Transverse colon (tissue), 4 donors: Measurements from ENCODE around the gene GPC6. TPM values are rescaled to one million over a fixed set of nuclear protein-coding genes. Genes with fewer than 3 reads are reported as not detected.

Experiments
- DNase-seq: peaks from one replicate; pipeline ENCODE4 v3.0.0-alpha.2; 2019
- H3K27ac ChIP-seq, 4 donors: fragments of 200-600 bp; sonication (generic); 2 replicates each; pipeline ENCODE4 v1.5.1; 2016 to 2018; ENCODE audit warnings: inconsistent platforms in 4 of 4
- H3K27me3 ChIP-seq: fragments of 200-600 bp; sonication (generic); 2 replicates; pipeline ENCODE4 v1.5.1; 2017; ENCODE audit warnings: inconsistent platforms
- H3K36me3 ChIP-seq, 4 donors: fragments of 200-600 bp; sonication (generic); 2 replicates each; pipeline ENCODE4 v1.5.1; 2017 to 2019; ENCODE audit warnings: inconsistent platforms in 4 of 4
- H3K4me1 ChIP-seq, 4 donors: fragments of 200-600 bp; sonication (generic); 2 replicates each; pipeline ENCODE4 v1.5.1; 2017 to 2020; ENCODE audit warnings: inconsistent platforms in 4 of 4
- H3K4me3 ChIP-seq, 4 donors: fragments of 200-600 bp; sonication (generic); 1 replicate in 1 of 4; 2 replicates in 3 of 4; pipeline versions ENCODE4 v1.5.1 to v1.6.1; 2017 to 2019; ENCODE audit warnings: inconsistent platforms in 4 of 4
- H3K9me3 ChIP-seq, 2 donors: fragments of 200-600 bp; sonication (generic); 2 replicates each; pipeline ENCODE4 v1.5.1; 2017 to 2019; ENCODE audit warnings: inconsistent platforms in 2 of 2
- EP300 ChIP-seq: sonication (generic); formaldehyde crosslinking; IDR thresholded peaks from one replicate; pipeline ENCODE4 v1.6.1; 2017; ENCODE audit warnings: antibody characterized with exemption, low read depth
- POLR2A ChIP-seq: fragments of 450-650 bp; IDR thresholded peaks from one replicate; pipeline ENCODE4 v1.6.1; 2016; ENCODE audit warnings: antibody characterized with exemption, mild to moderate bottlenecking, moderate library complexity
- POLR2AphosphoS5 ChIP-seq, 3 donors: sonication (generic); formaldehyde crosslinking; IDR thresholded peaks; one replicate each; pipeline ENCODE4 v1.6.1; 2016; ENCODE audit warnings: antibody characterized with exemption in 3 of 3
- WGBS, 2 donors: methylation state at CpG; one replicate each; pipeline ENCODE4 v1.1.5; 2018; ENCODE audit warnings: low coverage in 1 of 2; 5-methylcytosine and 5-hydroxymethylcytosine counted together
- in situ Hi-C, 4 donors: fragments of 200-750 bp; cut with MboI; loops; one replicate each; pipeline versions ENCODE4 v1.15.0 to v1.15.1; 2017; ENCODE audit warnings: low sequenced_read_pairs in 3 of 4, low pct_ligation_motif_present in 1 of 4, low pct_unique_long_range_greater_than_20kb in 1 of 4
- intact Hi-C: fragments of 100-400 bp; cut with DNase I; formaldehyde crosslinking; loops from one replicate; pipeline ENCODE4 v1.15.1; 2023; ENCODE audit warnings: low total_unique reads
- total RNA-seq, 4 donors: library from RNA; depleted of rRNA; stranded (reverse); fragments of >200 nt; gene quantifications; one replicate each; pipeline ENCODE4 v1.1.0, GENCODE V29; 2016
- TF ChIP-seq, protein P1 (sequence below), 5 experiments: fragments of 200-600 bp in 3 of 5; fragments of 450-650 bp in 2 of 5; sonication (generic) in 3 of 5; IDR thresholded peaks; 1 replicate in 2 of 5; 2 replicates in 3 of 5; pipeline ENCODE4 v1.5.1; 2016 to 2017; ENCODE audit warnings: antibody characterized with exemption in 5 of 5, inconsistent platforms in 3 of 5, mild to moderate bottlenecking in 2 of 5, moderate library complexity in 1 of 5

The GPC6 gene
- total RNA-seq, 4 donors from 2014 or later: 0.75 to 5.7 (median 4.0) TPM

- Histone ChIP-seq H3K27ac (no peak overlapping the region), H3K9me3 (no peaks in the 10 kb centered on the region), H3K4me1 (no peaks in the 10 kb centered on the region), H3K36me3 (no peaks in the 10 kb centered on the region), H3K27me3 (no peaks in the 10 kb centered on the region), H3K4me3 (no peak overlapping the region)
- no peak for DNase-seq
- in situ Hi-C loops: no loop called here
- 86 to 89% methylated on average over 3 of the region's 3 CpGs for WGBS, 2 donors
- intact Hi-C loops: no loop called here
- TF ChIP-seq, protein P1, sequence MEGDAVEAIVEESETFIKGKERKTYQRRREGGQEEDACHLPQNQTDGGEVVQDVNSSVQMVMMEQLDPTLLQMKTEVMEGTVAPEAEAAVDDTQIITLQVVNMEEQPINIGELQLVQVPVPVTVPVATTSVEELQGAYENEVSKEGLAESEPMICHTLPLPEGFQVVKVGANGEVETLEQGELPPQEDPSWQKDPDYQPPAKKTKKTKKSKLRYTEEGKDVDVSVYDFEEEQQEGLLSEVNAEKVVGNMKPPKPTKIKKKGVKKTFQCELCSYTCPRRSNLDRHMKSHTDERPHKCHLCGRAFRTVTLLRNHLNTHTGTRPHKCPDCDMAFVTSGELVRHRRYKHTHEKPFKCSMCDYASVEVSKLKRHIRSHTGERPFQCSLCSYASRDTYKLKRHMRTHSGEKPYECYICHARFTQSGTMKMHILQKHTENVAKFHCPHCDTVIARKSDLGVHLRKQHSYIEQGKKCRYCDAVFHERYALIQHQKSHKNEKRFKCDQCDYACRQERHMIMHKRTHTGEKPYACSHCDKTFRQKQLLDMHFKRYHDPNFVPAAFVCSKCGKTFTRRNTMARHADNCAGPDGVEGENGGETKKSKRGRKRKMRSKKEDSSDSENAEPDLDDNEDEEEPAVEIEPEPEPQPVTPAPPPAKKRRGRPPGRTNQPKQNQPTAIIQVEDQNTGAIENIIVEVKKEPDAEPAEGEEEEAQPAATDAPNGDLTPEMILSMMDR (IDR thresholded peaks at IDR 0.05): no peak
- no peak for TF ChIP-seq POLR2AphosphoS5 (IDR thresholded peaks at IDR 0.05)
- no peak for TF ChIP-seq POLR2A
- TF ChIP-seq EP300: no peak
These were observed 1041.2 kb downstream of the GPC6 start for GRCh38 chr13:94267581-94268366.

DNA sequence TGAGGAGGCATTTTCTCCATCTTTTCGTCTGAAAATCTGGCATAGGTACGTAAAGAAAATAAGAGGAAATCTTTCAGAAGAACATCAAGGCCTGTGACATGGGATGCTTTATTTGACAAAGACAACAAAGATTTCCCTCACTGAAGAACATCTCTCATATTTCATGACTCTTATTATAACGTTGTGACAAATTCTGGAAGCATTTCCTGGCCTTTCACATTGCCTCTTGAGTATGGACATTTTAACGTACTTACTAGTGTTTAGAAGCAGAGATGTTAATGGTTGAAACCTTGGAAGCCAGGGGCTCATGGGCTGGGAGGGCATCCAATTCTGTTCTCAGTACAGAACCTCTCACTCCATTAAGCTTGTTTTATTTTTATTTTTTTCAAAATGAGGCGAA lies 1042.1 kb downstream of the GPC6 start:
- no peak for DNase-seq

GRCh38 chr13:94269557-94269956 lies 1043.0 kb downstream of the GPC6 start:
- Histone ChIP-seq H3K27me3 (no peaks in the 10 kb centered on the region), H3K9me3 (no peaks in the 10 kb centered on the region), H3K27ac (no peak overlapping the region), H3K4me1 (no peaks in the 10 kb centered on the region), H3K4me3 (no peak overlapping the region), H3K36me3 (no peaks in the 10 kb centered on the region)
- intact Hi-C loops: no loop called here
- in situ Hi-C loops: no loop called here
- 84 to 91% methylated on average over 5 to 6 of the region's 6 CpGs for WGBS, 2 donors
- DNase-seq: no peak
- TF ChIP-seq, protein P1 (IDR thresholded peaks at IDR 0.05): no peak
- no peak for TF ChIP-seq POLR2AphosphoS5 (IDR thresholded peaks at IDR 0.05)
- no peak for TF ChIP-seq POLR2A
- no peak for TF ChIP-seq EP300

More for the DNA sequence above, 1042.1 kb downstream of the GPC6 start:
- no peaks in the 10 kb centered on the region for H3K36me3 ChIP-seq
- H3K27me3 ChIP-seq: no peaks in the 10 kb centered on the region
- H3K9me3 ChIP-seq: no peaks in the 10 kb centered on the region
- WGBS, 2 donors: 68 to 77% methylated on average over 5 of the region's 5 CpGs
- H3K4me3 ChIP-seq: no peak overlapping the region
- TF ChIP-seq POLR2A (no peak), POLR2AphosphoS5 (IDR thresholded peaks at IDR 0.05) (no peak)
- no peaks in the 10 kb centered on the region for H3K4me1 ChIP-seq
- H3K27ac ChIP-seq: no peak overlapping the region
- intact Hi-C loops (no loop called here), in situ Hi-C loops (no loop called here)

GRCh38 chr13:94270556-94270955 lies 1043.9 kb downstream of the GPC6 start:
- Histone ChIP-seq H3K27ac (no peak overlapping the region), H3K4me3 (no peak overlapping the region), H3K27me3 (no peaks in the 10 kb centered on the region), H3K36me3 (no peaks in the 10 kb centered on the region), H3K9me3 (no peaks in the 10 kb centered on the region), H3K4me1 (no peaks in the 10 kb centered on the region)
- TF ChIP-seq POLR2AphosphoS5 (IDR thresholded peaks at IDR 0.05): no peak
- TF ChIP-seq, protein P1 (IDR thresholded peaks at IDR 0.05): no peak
- TF ChIP-seq POLR2A: no peak
- TF ChIP-seq EP300: no peak
- no peak for DNase-seq
- intact Hi-C loops (no loop called here), in situ Hi-C loops (no loop called here)
- WGBS, 2 donors: 89 to 95% methylated on average over 2 of the region's 2 CpGs
